NT2/D1 (cell line): Measurements from ENCODE around the gene IGF1R.

Experiments used
- DNase-seq: peaks from one replicate; pipeline ENCODE4 v3.0.0-alpha.2; 2011; ENCODE audit warnings: low read depth, low spot score
- H3K27me3 ChIP-seq: 2 replicates; pipeline ENCODE4 v1.6.0; 2011; ENCODE audit warnings: mild to moderate bottlenecking; ENCODE audit not compliant: insufficient read length, insufficient read depth
- H3K36me3 ChIP-seq: 2 replicates; pipeline ENCODE4 v1.6.1; 2011; ENCODE audit warnings: mild to moderate bottlenecking, low read length, mixed read lengths; ENCODE audit not compliant: insufficient read depth, insufficient read length
- H3K4me1 ChIP-seq: 2 replicates; pipeline ENCODE4 v1.5.1; 2011; ENCODE audit not compliant: insufficient read depth, insufficient read length
- H3K4me3 ChIP-seq: 2 replicates; pipeline ENCODE4 v1.5.1; 2011; ENCODE audit warnings: low read depth; ENCODE audit not compliant: insufficient read length
- H3K9ac ChIP-seq: 2 replicates; pipeline ENCODE4 v1.6.0; 2011; ENCODE audit warnings: low read depth; ENCODE audit not compliant: insufficient read length
- H3K9me3 ChIP-seq: 2 replicates; pipeline ENCODE4 v1.5.1; 2011; ENCODE audit warnings: mild to moderate bottlenecking, low read length; ENCODE audit not compliant: insufficient read depth
- SUZ12 ChIP-seq: IDR thresholded peaks from 2 replicates; pipeline ENCODE4 v1.6.1; 2011; ENCODE audit not compliant: insufficient read length, insufficient read depth; ENCODE audit errors: extremely low read depth
- YY1 ChIP-seq: IDR thresholded peaks from 2 replicates; pipeline ENCODE4 v1.6.1; 2011; ENCODE audit not compliant: insufficient read length, insufficient read depth
- ZNF274 ChIP-seq: IDR thresholded peaks from 2 replicates; pipeline ENCODE4 v1.6.1; 2011; ENCODE audit warnings: mild to moderate bottlenecking, low read depth, low read length

IGF1R gene

GRCh38 chr15:98923171-98923570, 274.8 kb downstream of the IGF1R start:
- Histone ChIP-seq H3K36me3 (peaks cover 91% of the 10 kb centered on the region), H3K27me3 (no peaks in the 10 kb centered on the region), H3K9me3 (no peaks in the 10 kb centered on the region), H3K9ac (no peak overlapping the region), H3K4me1 (no peaks in the 10 kb centered on the region), H3K4me3 (no peak overlapping the region)
- no peak for DNase-seq
- TF ChIP-seq YY1 (no peak), ZNF274 (no peak), SUZ12 (no peak)

- no peak overlapping the region for H3K9ac ChIP-seq
- DNase-seq: no peak
- no peak overlapping the region for H3K4me3 ChIP-seq
- no peaks in the 10 kb centered on the region for H3K27me3 ChIP-seq
- H3K36me3 ChIP-seq: peaks cover 92% of the 10 kb centered on the region
- TF ChIP-seq YY1: no peak
- no peak for TF ChIP-seq ZNF274
- TF ChIP-seq SUZ12: no peak
- H3K4me1 ChIP-seq: no peaks in the 10 kb centered on the region
- H3K9me3 ChIP-seq: no peaks in the 10 kb centered on the region
Observed at GRCh38 chr15:98923579-98923978, 275.2 kb downstream of the IGF1R start.

- TF ChIP-seq ZNF274 (no peak), SUZ12 (no peak)
- DNase-seq: no peak
- Histone ChIP-seq H3K4me3 (no peak overlapping the region), H3K4me1 (no peaks in the 10 kb centered on the region), H3K36me3 (peaks cover 92% of the 10 kb centered on the region), H3K9me3 (no peaks in the 10 kb centered on the region), H3K9ac (no peak overlapping the region), H3K27me3 (no peaks in the 10 kb centered on the region)
Observed at GRCh38 chr15:98924401-98925049, 276.2 kb downstream of the IGF1R start.

GRCh38 chr15:98926236-98926635, 277.9 kb downstream of the IGF1R start:
- no peaks in the 10 kb centered on the region for H3K4me1 ChIP-seq
- no peak overlapping the region for H3K4me3 ChIP-seq
- H3K9me3 ChIP-seq: no peaks in the 10 kb centered on the region
- peaks cover 95% of the 10 kb centered on the region for H3K36me3 ChIP-seq
- no peaks in the 10 kb centered on the region for H3K27me3 ChIP-seq
- TF ChIP-seq SUZ12 (no peak), ZNF274 (no peak), YY1 (no peak)
- DNase-seq: no peak
- no peak overlapping the region for H3K9ac ChIP-seq

- H3K9ac ChIP-seq: no peak overlapping the region
- no peak for DNase-seq
- TF ChIP-seq YY1 (no peak), ZNF274 (no peak), SUZ12 (no peak)
- no peaks in the 10 kb centered on the region for H3K4me1 ChIP-seq
- H3K36me3 ChIP-seq: peaks cover 94% of the 10 kb centered on the region
- H3K4me3 ChIP-seq: no peak overlapping the region
- no peaks in the 10 kb centered on the region for H3K27me3 ChIP-seq
- no peaks in the 10 kb centered on the region for H3K9me3 ChIP-seq
Observed at GRCh38 chr15:98927022-98927421, 278.7 kb downstream of the IGF1R start.

GRCh38 chr15:98927996-98928395, 279.7 kb downstream of the IGF1R start:
- Histone ChIP-seq H3K27me3 (no peaks in the 10 kb centered on the region), H3K36me3 (peaks cover 94% of the 10 kb centered on the region), H3K4me3 (no peak overlapping the region), H3K9me3 (no peaks in the 10 kb centered on the region), H3K9ac (no peak overlapping the region), H3K4me1 (no peaks in the 10 kb centered on the region)
- no peak for DNase-seq
- TF ChIP-seq SUZ12 (no peak), YY1 (no peak), ZNF274 (no peak)

- TF ChIP-seq YY1 (no peak), ZNF274 (no peak), SUZ12 (no peak)
- DNase-seq: no peak
- H3K27me3 ChIP-seq: no peaks in the 10 kb centered on the region
- H3K9ac ChIP-seq: no peak overlapping the region
- H3K4me3 ChIP-seq: no peak overlapping the region
- no peaks in the 10 kb centered on the region for H3K9me3 ChIP-seq
- peaks cover 89% of the 10 kb centered on the region for H3K36me3 ChIP-seq
- no peaks in the 10 kb centered on the region for H3K4me1 ChIP-seq
Observed at GRCh38 chr15:98930576-98930975, 282.2 kb downstream of the IGF1R start.

- Histone ChIP-seq H3K9ac (no peak overlapping the region), H3K9me3 (no peaks in the 10 kb centered on the region), H3K27me3 (no peaks in the 10 kb centered on the region), H3K36me3 (peaks cover 90% of the 10 kb centered on the region), H3K4me1 (no peaks in the 10 kb centered on the region), H3K4me3 (no peak overlapping the region)
- DNase-seq: no peak
- TF ChIP-seq YY1 (no peak), SUZ12 (no peak), ZNF274 (no peak)
Observed at GRCh38 chr15:98931004-98931403, 282.7 kb downstream of the IGF1R start.
